GM12878 (cell line): ENCODE measurements around the gene CAMK2G. TPM values are rescaled to one million over a fixed set of nuclear protein-coding genes. Genes with fewer than 3 reads are reported as not detected.

Source experiments
- ATAC-seq: fragments of 200-7000 bp; cut with Tn5 transposase; 3 replicates; pipeline ENCODE4 v1.9.1; 2020; ENCODE audit warnings: mild to moderate bottlenecking, moderate library complexity
- BruUV-seq: library from RNA; stranded (reverse); fragments of 400-500 nt; replicated peaks from 2 replicates; lab custom pipeline; 2021; lab: Mats Ljungman, UMichigan
- CTCF ChIA-PET: fragments of 300-600 bp; sonication (Branson Sonifier 250); formaldehyde crosslinking; extraction: SDS; loops from one replicate; lab custom pipeline; 2021; ENCODE audit warnings: inconsistent platforms; lab: Yijun Ruan, JAX
- POLR2A ChIA-PET: fragments of 350-600 bp; formaldehyde crosslinking; extraction: SDS; loops from one replicate; lab custom pipeline; 2021; ENCODE audit warnings: inconsistent platforms; lab: Charles Lee
- RAD21 ChIA-PET: fragments of 300-600 bp; sonication (Branson Sonifier 250); formaldehyde crosslinking; loops from one replicate; lab custom pipeline; 2023; ENCODE audit warnings: antibody characterized with exemption; ENCODE audit not compliant: unreplicated experiment; lab: Charles Lee
- SMC1A ChIA-PET: fragments of 300-600 bp; sonication (Branson Sonifier 250); formaldehyde crosslinking; loops from one replicate; lab custom pipeline; 2023; ENCODE audit not compliant: unreplicated experiment, uncharacterized antibody; lab: Charles Lee
- DNase-seq: peaks from one replicate; pipeline ENCODE4 v3.0.0-alpha.2; 2011; ENCODE audit warnings: low read depth, low spot score
- FAIRE-seq: peaks from 3 replicates; lab custom pipeline; 2011; peaks lifted over from hg19 to GRCh38; lab: Jason Lieb, UNC
- H2AFZ ChIP-seq: 2 replicates; pipeline ENCODE4 v1.6.0; 2011; ENCODE audit warnings: low read depth, low read length, control low read depth; ENCODE audit not compliant: control insufficient read depth
- H3K27ac ChIP-seq: 2 replicates; pipeline ENCODE4 v1.5.1; 2011; ENCODE audit warnings: control low read depth; ENCODE audit not compliant: control insufficient read depth, insufficient read depth
- H3K27me3 ChIP-seq, 2 experiments: replicated peaks in 1 of 2; 2 replicates each; pipeline versions ENCODE4 v1.6.0 to v1.6.1; 2011; ENCODE audit warnings: low read length in 1 of 2; ENCODE audit not compliant: control insufficient read depth in 2 of 2, insufficient read depth in 2 of 2
- H3K36me3 ChIP-seq, 2 experiments: 2 replicates each; pipeline ENCODE4 v1.5.1; 2011; ENCODE audit warnings: low read length in 1 of 2; ENCODE audit not compliant: control insufficient read depth in 2 of 2, insufficient read depth in 2 of 2
- H3K4me1 ChIP-seq: 2 replicates; pipeline ENCODE4 v1.6.1; 2011; ENCODE audit warnings: mild to moderate bottlenecking, low read length, moderate library complexity, mixed read lengths; ENCODE audit not compliant: control insufficient read depth, insufficient read depth
- H3K4me2 ChIP-seq: 2 replicates; pipeline ENCODE4 v1.6.0; 2011; ENCODE audit warnings: control low read depth; ENCODE audit not compliant: control insufficient read depth, insufficient read depth
- H3K4me3 ChIP-seq: fragments of 200-600 bp; sonication (generic); 2 replicates; pipeline ENCODE4 v1.5.1; 2016
- H3K79me2 ChIP-seq: 2 replicates; pipeline ENCODE4 v1.6.0; 2011; ENCODE audit warnings: low read length; ENCODE audit not compliant: control insufficient read depth, insufficient read depth
- H3K9ac ChIP-seq: 2 replicates; pipeline ENCODE4 v1.8.0; 2011; ENCODE audit warnings: low read length, control low read depth, mixed read lengths; ENCODE audit not compliant: control insufficient read depth, insufficient read depth
- H3K9me3 ChIP-seq: replicated peaks from 3 replicates; pipeline ENCODE4 v1.5.1; 2011; ENCODE audit warnings: mild to moderate bottlenecking, low read length; ENCODE audit not compliant: control insufficient read depth, insufficient read depth
- H4K20me1 ChIP-seq: 2 replicates; pipeline ENCODE4 v1.6.0; 2011; ENCODE audit not compliant: control insufficient read depth, insufficient read depth
- BRCA1 ChIP-seq: IDR thresholded peaks from 2 replicates; pipeline ENCODE4 v1.6.1; 2011; ENCODE audit warnings: low read depth, low read length, improper control_type of control experiment
- CBFB ChIP-seq: IDR thresholded peaks from 2 replicates; pipeline ENCODE4 v1.6.1; 2016; ENCODE audit warnings: antibody characterized with exemption, low read depth
- GATAD2B ChIP-seq: fragments of 450-650 bp; conservative IDR thresholded peaks from 2 replicates; pipeline ENCODE4 v1.6.1; 2017; ENCODE audit warnings: low read depth, mild to moderate bottlenecking, moderate library complexity
- ZNF384 ChIP-seq: IDR thresholded peaks from 2 replicates; pipeline ENCODE4 v1.6.1; 2012; ENCODE audit warnings: low read depth, mild to moderate bottlenecking, low read length, improper control_type of control experiment, borderline replicate concordance
- WGBS: methylation state at CpG from one replicate; pipeline ENCODE4 v1.1.6; 2016; ENCODE audit warnings: low lambda C conversion rate; ENCODE audit not compliant: insufficient replicate concordance, insufficient coverage; ENCODE audit errors: missing lambda C conversion rate; 5-methylcytosine and 5-hydroxymethylcytosine counted together
- in situ Hi-C: fragments of 300-500 bp; cut with MboI; formaldehyde crosslinking; loops from 9 replicates; pipeline ENCODE4 v1.14.3; 2018; ENCODE audit warnings: mixed read lengths
- intact Hi-C: fragments of 100-400 bp; cut with micrococcal nuclease; formaldehyde crosslinking; loops from one replicate; pipeline ENCODE4 v1.14.2; 2022; ENCODE audit not compliant: unreplicated experiment
- polyA plus RNA-seq, 11 experiments: library from polyadenylated mRNA; depleted of rRNA in 4 of 11; unstranded in 6 of 11; stranded (reverse) in 5 of 11; fragments of >200 nt; fragmentation: Nextera tagmentation in 4 of 11; fragmentation: Illumina TruSeq in 1 of 11; extraction: Ambion mirVana in 4 of 11; extraction: Trizol in 1 of 11; gene quantifications; 1 replicate in 1 of 11; 2 replicates in 10 of 11; pipeline versions ENCODE4 v1.2.1 to v1.2.3, GENCODE V29; 2011 to 2016; ENCODE audit warnings: inconsistent platforms in 2 of 11, missing spikeins in 2 of 11, low read depth in 1 of 11
- total RNA-seq, 4 experiments: library from RNA; depleted of rRNA in 3 of 4; stranded (reverse); fragments of >200 nt in 3 of 4; fragmentation: Illumina TruSeq in 1 of 4; extraction: Trizol in 1 of 4; gene quantifications; 2 replicates each; pipeline versions ENCODE4 v1.2.1 to v1.2.3, GENCODE V29; 2013 to 2021
- TF ChIP-seq, protein P1 (sequence below): fragments of 150-350 bp; IDR thresholded peaks from 2 replicates; pipeline ENCODE4 v1.6.1; 2016; ENCODE audit warnings: low read depth, low read length

CAMK2G gene
- total and polyA plus RNA-seq, 10 of the 15 experiments (the other 5 are each of a cell fraction or from before 2014, with no cell fraction given), result 5.5 to 24.3 (median 16.9) TPM

DNA sequence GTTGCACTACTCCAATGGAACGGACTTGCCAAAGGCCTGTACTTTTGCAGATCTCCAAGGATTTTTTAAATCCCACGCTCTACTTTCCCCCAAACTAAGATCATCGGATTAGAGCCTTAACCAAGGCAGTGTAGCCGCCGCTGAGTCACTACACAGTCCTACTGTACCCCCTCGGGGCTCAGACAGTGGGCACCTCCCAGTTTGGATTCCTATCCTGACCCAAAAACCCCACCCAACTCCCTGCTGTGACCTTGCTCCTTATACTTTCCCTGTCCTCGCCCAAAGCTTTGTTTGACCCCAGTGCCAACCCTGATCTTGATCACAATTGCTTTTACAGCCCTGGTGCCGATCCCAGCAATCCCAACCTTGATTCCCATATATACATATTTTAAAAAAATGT is 19.1 kb upstream of the CAMK2G start:
- in situ Hi-C loops (loop anchor here (5.0 to 25.0 kb wide), 2 partner anchors 44 to 194 kb away; no protein-coding TSS in a partner anchor), intact Hi-C loops (no loop called here)
- H3K4me2 ChIP-seq, result no peak overlapping the region
- no peak overlapping the region for H3K27ac ChIP-seq
- no peaks in the 10 kb centered on the region for H3K79me2 ChIP-seq
- DNase-seq, result no peak
- H3K4me1 ChIP-seq, result peaks cover 6% of the 10 kb centered on the region
- H2AFZ ChIP-seq, result no peak overlapping the region
- no peaks in the 10 kb centered on the region for H3K36me3 ChIP-seq
- SMC1A ChIA-PET, result interaction anchor here (0.8 to 27.4 kb wide), 9 partner anchors 6 to 209 kb away, joined by 3 to 1048 read pairs (median 8); no protein-coding TSS in a partner anchor
- FAIRE-seq, result no peak
- no peak for ATAC-seq
- no peaks in the 10 kb centered on the region for H3K9me3 ChIP-seq
- H3K27me3 ChIP-seq, result no peaks in the 10 kb centered on the region
- no peaks in the 10 kb centered on the region for H4K20me1 ChIP-seq
- TF ChIP-seq, protein P1, sequence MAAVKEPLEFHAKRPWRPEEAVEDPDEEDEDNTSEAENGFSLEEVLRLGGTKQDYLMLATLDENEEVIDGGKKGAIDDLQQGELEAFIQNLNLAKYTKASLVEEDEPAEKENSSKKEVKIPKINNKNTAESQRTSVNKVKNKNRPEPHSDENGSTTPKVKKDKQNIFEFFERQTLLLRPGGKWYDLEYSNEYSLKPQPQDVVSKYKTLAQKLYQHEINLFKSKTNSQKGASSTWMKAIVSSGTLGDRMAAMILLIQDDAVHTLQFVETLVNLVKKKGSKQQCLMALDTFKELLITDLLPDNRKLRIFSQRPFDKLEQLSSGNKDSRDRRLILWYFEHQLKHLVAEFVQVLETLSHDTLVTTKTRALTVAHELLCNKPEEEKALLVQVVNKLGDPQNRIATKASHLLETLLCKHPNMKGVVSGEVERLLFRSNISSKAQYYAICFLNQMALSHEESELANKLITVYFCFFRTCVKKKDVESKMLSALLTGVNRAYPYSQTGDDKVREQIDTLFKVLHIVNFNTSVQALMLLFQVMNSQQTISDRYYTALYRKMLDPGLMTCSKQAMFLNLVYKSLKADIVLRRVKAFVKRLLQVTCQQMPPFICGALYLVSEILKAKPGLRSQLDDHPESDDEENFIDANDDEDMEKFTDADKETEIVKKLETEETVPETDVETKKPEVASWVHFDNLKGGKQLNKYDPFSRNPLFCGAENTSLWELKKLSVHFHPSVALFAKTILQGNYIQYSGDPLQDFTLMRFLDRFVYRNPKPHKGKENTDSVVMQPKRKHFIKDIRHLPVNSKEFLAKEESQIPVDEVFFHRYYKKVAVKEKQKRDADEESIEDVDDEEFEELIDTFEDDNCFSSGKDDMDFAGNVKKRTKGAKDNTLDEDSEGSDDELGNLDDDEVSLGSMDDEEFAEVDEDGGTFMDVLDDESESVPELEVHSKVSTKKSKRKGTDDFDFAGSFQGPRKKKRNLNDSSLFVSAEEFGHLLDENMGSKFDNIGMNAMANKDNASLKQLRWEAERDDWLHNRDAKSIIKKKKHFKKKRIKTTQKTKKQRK, result no peak
- TF ChIP-seq ZNF384, result no peak
- TF ChIP-seq BRCA1, result no peak
- no peak for TF ChIP-seq GATAD2B
- TF ChIP-seq CBFB, result no peak
- 89% methylated on average over 8 of the region's 8 CpGs for WGBS
- RAD21 ChIA-PET, result interaction anchor here (0.9 to 21.4 kb wide), 6 partner anchors 12 to 188 kb away, joined by 3 to 616 read pairs (median 4); no protein-coding TSS in a partner anchor
- CTCF ChIA-PET, result interaction anchor here (1.0 to 19.8 kb wide), 7 partner anchors 8 to 209 kb away, joined by 3 to 930 read pairs (median 13); no protein-coding TSS in a partner anchor
- POLR2A ChIA-PET, result interaction anchor here (1.1 to 2.1 kb wide), 3 partner anchors 15 to 47 kb away, joined by 3 to 9 read pairs (median 7); no protein-coding TSS in a partner anchor
- no TSS peak for BruUV-seq
- H3K4me3 ChIP-seq, result no peak overlapping the region
- no peak overlapping the region for H3K9ac ChIP-seq
